Panc1 (cell line): ENCODE measurements around the gene NRM. TPM values are rescaled to one million over a fixed set of nuclear protein-coding genes. Genes with fewer than 3 reads are reported as not detected.

Experiments used
- ATAC-seq: fragments of 200-7000 bp; cut with Tn5 transposase; 2 replicates; pipeline ENCODE4 v1.9.1; 2020; ENCODE audit warnings: mild to moderate bottlenecking, moderate library complexity
- BruUV-seq: library from RNA; stranded (reverse); fragments of 400-500 nt; replicated peaks from 2 replicates; lab custom pipeline; 2021; lab: Mats Ljungman, UMichigan
- CTCF ChIA-PET: fragments of 300-600 bp; sonication (Branson Sonifier 250); formaldehyde crosslinking; loops from one replicate; lab custom pipeline; 2022; ENCODE audit warnings: antibody characterized with exemption; lab: Charles Lee
- POLR2A ChIA-PET: fragments of 300-600 bp; sonication (Branson Sonifier 250); formaldehyde crosslinking; loops from one replicate; lab custom pipeline; 2022; ENCODE audit warnings: antibody characterized with exemption; lab: Charles Lee
- DNase-seq: peaks from one replicate; pipeline ENCODE4 v3.0.0-alpha.2; 2010; ENCODE audit warnings: low read depth, low spot score
- H3K27ac ChIP-seq: 2 replicates; pipeline ENCODE4 v1.5.1; 2011; ENCODE audit warnings: mild to moderate bottlenecking, low read length, inconsistent platforms
- H3K27me3 ChIP-seq: fragments of 200-500 bp; sonication (Bioruptor generic); 2 replicates; pipeline ENCODE4 v1.6.0; 2014; ENCODE audit warnings: low read length, inconsistent platforms; ENCODE audit not compliant: control insufficient read depth, insufficient read depth
- H3K36me3 ChIP-seq: fragments of 200-500 bp; sonication (Bioruptor generic); 2 replicates; pipeline ENCODE4 v1.5.1; 2014; ENCODE audit warnings: inconsistent platforms, mild to moderate bottlenecking, low read length, moderate library complexity; ENCODE audit not compliant: control insufficient read depth, insufficient read depth
- H3K4me1 ChIP-seq: 2 replicates; pipeline ENCODE4 v1.5.1; 2011; ENCODE audit warnings: inconsistent platforms, mild to moderate bottlenecking, low read length, moderate library complexity; ENCODE audit not compliant: control insufficient read depth, insufficient read depth
- H3K4me3 ChIP-seq, 2 experiments: 2 replicates each; pipeline ENCODE4 v1.5.1; 2011 to 2012; ENCODE audit warnings: low read depth in 2 of 2, low read length in 2 of 2, mild to moderate bottlenecking in 2 of 2, inconsistent platforms in 1 of 2, moderate library complexity in 1 of 2
- H3K9me3 ChIP-seq: fragments of 200-500 bp; sonication (Bioruptor generic); 2 replicates; pipeline ENCODE4 v1.5.1; 2014; ENCODE audit warnings: low read depth, mild to moderate bottlenecking, inconsistent platforms, low read length, moderate library complexity; ENCODE audit not compliant: control insufficient read depth, insufficient read depth
- CTCF ChIP-seq: fragments of 450-650 bp; IDR thresholded peaks from 2 replicates; pipeline ENCODE4 v1.5.1; 2017; ENCODE audit warnings: mild to moderate bottlenecking
- POLR2AphosphoS5 ChIP-seq: IDR thresholded peaks from 2 replicates; pipeline ENCODE4 v1.6.1; 2012; ENCODE audit warnings: mild to moderate bottlenecking, low read depth, low read length, moderate library complexity
- SIN3A ChIP-seq: IDR thresholded peaks from 2 replicates; pipeline ENCODE4 v1.6.1; 2012; ENCODE audit warnings: low read depth, mild to moderate bottlenecking, low read length, moderate library complexity, borderline replicate concordance; ENCODE audit not compliant: insufficient read depth
- TCF7L2 ChIP-seq: IDR thresholded peaks from 2 replicates; pipeline ENCODE4 v1.6.1; 2011; ENCODE audit warnings: mild to moderate bottlenecking, low read depth, low read length, inconsistent platforms
- in situ Hi-C: cut with HindIII; loops from 2 replicates; pipeline ENCODE4 v1.10.0; 2016; ENCODE audit warnings: low sequenced_read_pairs, low pct_unique_long_range_greater_than_20kb
- intact Hi-C: fragments of 100-400 bp; cut with micrococcal nuclease; formaldehyde crosslinking; loops from one replicate; pipeline ENCODE4 v1.10.0; 2022; ENCODE audit not compliant: unreplicated experiment
- total RNA-seq: library from RNA; stranded (reverse); gene quantifications from one replicate; pipeline ENCODE4 v1.2.1, GENCODE V29; 2021; ENCODE audit not compliant: unreplicated experiment
- TF ChIP-seq, protein P1 (sequence below), 2 experiments: IDR thresholded peaks; 2 replicates each; pipeline ENCODE4 v1.6.1; 2011 to 2012; ENCODE audit warnings: low read depth in 2 of 2, control low read depth in 1 of 2, low read length in 1 of 2, mild to moderate bottlenecking in 1 of 2, moderate library complexity in 1 of 2; ENCODE audit not compliant: insufficient read depth in 1 of 2

Gene NRM
- total RNA-seq, 1 experiment from 2014 or later: 21.9 TPM

DNA sequence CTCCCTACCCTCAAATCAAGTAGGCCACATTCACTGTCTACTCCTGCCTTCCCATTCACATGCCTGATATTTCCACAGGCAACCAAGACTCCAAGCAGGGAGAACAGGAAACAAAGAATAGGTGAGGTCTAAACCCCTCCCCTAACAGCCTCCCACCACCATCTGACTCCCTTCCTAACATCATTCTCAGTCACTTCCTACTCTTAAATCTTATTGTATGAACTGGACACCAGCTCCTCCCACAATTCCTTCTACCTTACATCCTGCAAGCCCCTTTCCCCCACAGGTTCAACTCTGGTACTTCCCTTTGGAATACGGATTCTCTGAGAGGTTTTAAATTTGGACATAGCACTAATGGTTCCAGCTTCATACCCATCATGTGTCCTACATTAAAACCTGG is 44.8 kb downstream of the NRM start:
- intact Hi-C loops: no loop called here
- ChIA-PET CTCF (interaction anchor here (1.1 kb wide), 1 partner anchor 441 kb away, joined by 3 read pairs; no protein-coding TSS in a partner anchor), POLR2A (interaction anchor here (0.6 kb wide), 1 partner anchor 23 kb away, joined by 15 read pairs; no protein-coding TSS in a partner anchor)
- peaks cover 17% of the 10 kb centered on the region for H3K4me1 ChIP-seq
- ATAC-seq (no peak), DNase-seq (no peak)
- in situ Hi-C loops: no loop called here
- H3K27me3 ChIP-seq: no peaks in the 10 kb centered on the region
- BruUV-seq: no TSS peak
- H3K27ac ChIP-seq: peak overlapping the region; percentile 87
- TF ChIP-seq CTCF (no peak), TCF7L2 (no peak), POLR2AphosphoS5 (no peak), SIN3A (no peak)
- TF ChIP-seq, protein P1, sequence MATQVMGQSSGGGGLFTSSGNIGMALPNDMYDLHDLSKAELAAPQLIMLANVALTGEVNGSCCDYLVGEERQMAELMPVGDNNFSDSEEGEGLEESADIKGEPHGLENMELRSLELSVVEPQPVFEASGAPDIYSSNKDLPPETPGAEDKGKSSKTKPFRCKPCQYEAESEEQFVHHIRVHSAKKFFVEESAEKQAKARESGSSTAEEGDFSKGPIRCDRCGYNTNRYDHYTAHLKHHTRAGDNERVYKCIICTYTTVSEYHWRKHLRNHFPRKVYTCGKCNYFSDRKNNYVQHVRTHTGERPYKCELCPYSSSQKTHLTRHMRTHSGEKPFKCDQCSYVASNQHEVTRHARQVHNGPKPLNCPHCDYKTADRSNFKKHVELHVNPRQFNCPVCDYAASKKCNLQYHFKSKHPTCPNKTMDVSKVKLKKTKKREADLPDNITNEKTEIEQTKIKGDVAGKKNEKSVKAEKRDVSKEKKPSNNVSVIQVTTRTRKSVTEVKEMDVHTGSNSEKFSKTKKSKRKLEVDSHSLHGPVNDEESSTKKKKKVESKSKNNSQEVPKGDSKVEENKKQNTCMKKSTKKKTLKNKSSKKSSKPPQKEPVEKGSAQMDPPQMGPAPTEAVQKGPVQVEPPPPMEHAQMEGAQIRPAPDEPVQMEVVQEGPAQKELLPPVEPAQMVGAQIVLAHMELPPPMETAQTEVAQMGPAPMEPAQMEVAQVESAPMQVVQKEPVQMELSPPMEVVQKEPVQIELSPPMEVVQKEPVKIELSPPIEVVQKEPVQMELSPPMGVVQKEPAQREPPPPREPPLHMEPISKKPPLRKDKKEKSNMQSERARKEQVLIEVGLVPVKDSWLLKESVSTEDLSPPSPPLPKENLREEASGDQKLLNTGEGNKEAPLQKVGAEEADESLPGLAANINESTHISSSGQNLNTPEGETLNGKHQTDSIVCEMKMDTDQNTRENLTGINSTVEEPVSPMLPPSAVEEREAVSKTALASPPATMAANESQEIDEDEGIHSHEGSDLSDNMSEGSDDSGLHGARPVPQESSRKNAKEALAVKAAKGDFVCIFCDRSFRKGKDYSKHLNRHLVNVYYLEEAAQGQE (IDR thresholded peaks at IDR 0.05; ENCODE audit: insufficient read depth in 1 of 2, low read depth in 2 of 2, low read length in 1 of 2): no peak
- H3K9me3 ChIP-seq: no peaks in the 10 kb centered on the region
- no peaks in the 10 kb centered on the region; the same call in 1 of the 2 replicates for H3K36me3 ChIP-seq
- H3K4me3 ChIP-seq: no peak overlapping the region

DNA sequence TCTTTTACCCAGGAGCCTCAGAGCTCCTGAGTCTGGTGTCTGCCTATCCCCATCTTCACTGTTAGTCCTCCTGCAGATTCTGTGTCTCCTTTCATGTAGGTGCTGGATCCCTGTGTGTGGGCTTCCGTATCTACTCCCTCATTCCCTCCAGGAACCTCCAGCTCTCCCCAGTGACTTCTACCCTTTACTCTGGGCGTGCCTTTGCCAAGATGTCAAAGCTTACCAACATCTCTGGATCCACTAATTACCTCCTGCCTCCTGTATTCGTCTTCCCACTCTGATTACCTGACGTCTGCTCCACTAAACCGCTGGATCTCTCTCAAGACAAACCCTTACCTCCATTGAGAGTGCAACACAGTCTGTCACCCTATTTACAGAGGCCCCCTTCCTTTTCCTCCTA is 46.0 kb downstream of the NRM start:
- BruUV-seq: no TSS peak
- Histone ChIP-seq H3K9me3 (no peaks in the 10 kb centered on the region), H3K4me3 (no peak overlapping the region), H3K27ac (no peak overlapping the region), H3K36me3 (no peaks in the 10 kb centered on the region; the same call in 1 of the 2 replicates), H3K27me3 (no peaks in the 10 kb centered on the region), H3K4me1 (peaks cover 17% of the 10 kb centered on the region)
- intact Hi-C loops (no loop called here), in situ Hi-C loops (no loop called here)
- ATAC-seq (no peak), DNase-seq (no peak)
- POLR2A ChIA-PET: no interaction called here
- CTCF ChIA-PET: no interaction called here
- no peak for TF ChIP-seq TCF7L2
- TF ChIP-seq CTCF: no peak
- no peak for TF ChIP-seq POLR2AphosphoS5
- TF ChIP-seq, protein P1 (IDR thresholded peaks at IDR 0.05; ENCODE audit: insufficient read depth in 1 of 2, low read depth in 2 of 2, low read length in 1 of 2): no peak
- no peak for TF ChIP-seq SIN3A
